Mesenchymal stem cell (in vitro differentiated cells and primary cell): ENCODE data around the gene BICDL1.

ENCODE experiments used
- DNase-seq: peaks from one replicate; pipeline ENCODE4 v3.0.0-alpha.2; 2013
- H2AFZ ChIP-seq: one replicate; pipeline ENCODE4 v1.6.1; 2013; ENCODE audit warnings: low read depth, mild to moderate bottlenecking, control low read depth, inconsistent platforms, low read length, moderate library complexity
- H2AK5ac ChIP-seq: 2 replicates; pipeline ENCODE4 v1.6.1; 2013; ENCODE audit warnings: low read length, moderate library complexity, mild to moderate bottlenecking, inconsistent platforms; ENCODE audit not compliant: severe bottlenecking
- H2BK120ac ChIP-seq: one replicate; pipeline ENCODE4 v1.6.1; 2013; ENCODE audit warnings: low read depth, mild to moderate bottlenecking, inconsistent platforms, low read length, moderate library complexity
- H2BK12ac ChIP-seq, 2 experiments: one replicate each; pipeline ENCODE4 v1.6.1; 2013; ENCODE audit warnings: inconsistent platforms in 2 of 2, low read length in 2 of 2, mild to moderate bottlenecking in 2 of 2, moderate library complexity in 2 of 2, control low read depth in 1 of 2
- H2BK15ac ChIP-seq: one replicate; pipeline ENCODE4 v1.6.1; 2013; ENCODE audit warnings: mild to moderate bottlenecking, low read depth, inconsistent platforms; ENCODE audit not compliant: poor library complexity, severe bottlenecking
- H2BK5ac ChIP-seq: 2 replicates; pipeline ENCODE4 v1.6.1; 2013; ENCODE audit warnings: low read depth, mild to moderate bottlenecking, low read length, control low read depth, inconsistent platforms; ENCODE audit not compliant: poor library complexity, severe bottlenecking
- H3K14ac ChIP-seq, 2 experiments: one replicate each; pipeline ENCODE4 v1.6.1; 2013; ENCODE audit warnings: inconsistent platforms in 2 of 2, low read length in 2 of 2, control low read depth in 1 of 2, mild to moderate bottlenecking in 1 of 2, moderate library complexity in 1 of 2
- H3K18ac ChIP-seq, 2 experiments: one replicate each; pipeline ENCODE4 v1.6.1; 2013; ENCODE audit warnings: inconsistent platforms in 2 of 2, low read length in 2 of 2, control low read depth in 1 of 2, low read depth in 1 of 2, mild to moderate bottlenecking in 1 of 2
- H3K23ac ChIP-seq, 2 experiments: one replicate each; pipeline ENCODE4 v1.6.1; 2013; ENCODE audit warnings: inconsistent platforms in 2 of 2, low read length in 2 of 2, mild to moderate bottlenecking in 2 of 2, moderate library complexity in 2 of 2, control low read depth in 1 of 2
- H3K27ac ChIP-seq: 2 replicates; pipeline ENCODE4 v1.5.1; 2013; ENCODE audit warnings: mild to moderate bottlenecking, moderate library complexity, low read length, control low read depth, inconsistent platforms; ENCODE audit not compliant: poor library complexity, severe bottlenecking
- H3K27me3 ChIP-seq, 2 experiments: 2 replicates each; pipeline versions ENCODE4 v1.6.1 to v1.7.0; 2013; ENCODE audit warnings: low read length in 2 of 2, mild to moderate bottlenecking in 2 of 2, moderate library complexity in 2 of 2, control low read depth in 1 of 2, inconsistent platforms in 1 of 2; ENCODE audit not compliant: control insufficient read depth in 1 of 2, insufficient read depth in 1 of 2
- H3K36me3 ChIP-seq, 2 experiments: 2 replicates each; pipeline versions ENCODE4 v1.6.1 to v1.7.0; 2013; ENCODE audit warnings: low read length in 2 of 2, control low read depth in 1 of 2, inconsistent platforms in 1 of 2, low read depth in 1 of 2, mild to moderate bottlenecking in 1 of 2; ENCODE audit not compliant: insufficient read depth in 2 of 2, control insufficient read depth in 1 of 2
- H3K4ac ChIP-seq, 2 experiments: one replicate each; pipeline ENCODE4 v1.6.1; 2013; ENCODE audit warnings: inconsistent platforms in 2 of 2, low read length in 2 of 2, mild to moderate bottlenecking in 2 of 2, moderate library complexity in 2 of 2, control low read depth in 1 of 2, low read depth in 1 of 2
- H3K4me1 ChIP-seq: 2 replicates; pipeline ENCODE4 v1.6.1; 2013; ENCODE audit warnings: low read depth, low read length, control low read depth; ENCODE audit not compliant: control insufficient read depth, insufficient read depth
- H3K4me2 ChIP-seq: 2 replicates; pipeline ENCODE4 v1.6.1; 2013; ENCODE audit warnings: low read length, mild to moderate bottlenecking, inconsistent platforms; ENCODE audit not compliant: poor library complexity, severe bottlenecking
- H3K4me3 ChIP-seq, 2 experiments: 2 replicates each; pipeline versions ENCODE4 v1.5.1 to v1.7.0; 2013; ENCODE audit warnings: low read length in 2 of 2, mild to moderate bottlenecking in 2 of 2, control low read depth in 1 of 2, low read depth in 1 of 2; ENCODE audit not compliant: insufficient read depth in 1 of 2
- H3K79me1 ChIP-seq: replicated peaks from 2 replicates; pipeline ENCODE4 v1.6.1; 2013; ENCODE audit warnings: mild to moderate bottlenecking, control low read depth, low read length, inconsistent platforms; ENCODE audit not compliant: poor library complexity, severe bottlenecking
- H3K9ac ChIP-seq: 2 replicates; pipeline ENCODE4 v1.7.0; 2013; ENCODE audit warnings: mild to moderate bottlenecking, low read length, moderate library complexity
- H3K9me3 ChIP-seq: 2 replicates; pipeline ENCODE4 v1.7.0; 2013; ENCODE audit warnings: mild to moderate bottlenecking, low read length; ENCODE audit not compliant: control insufficient read depth
- H4K8ac ChIP-seq: one replicate; pipeline ENCODE4 v1.6.1; 2013; ENCODE audit warnings: inconsistent platforms, mild to moderate bottlenecking, low read length, moderate library complexity
- H4K91ac ChIP-seq: one replicate; pipeline ENCODE4 v1.6.1; 2013; ENCODE audit warnings: mild to moderate bottlenecking, low read length, inconsistent platforms
- WGBS: methylation state at CpG from one replicate; pipeline ENCODE4 v1.1.7; 2013; ENCODE audit warnings: mixed read lengths; 5-methylcytosine and 5-hydroxymethylcytosine counted together

The BICDL1 gene

DNA sequence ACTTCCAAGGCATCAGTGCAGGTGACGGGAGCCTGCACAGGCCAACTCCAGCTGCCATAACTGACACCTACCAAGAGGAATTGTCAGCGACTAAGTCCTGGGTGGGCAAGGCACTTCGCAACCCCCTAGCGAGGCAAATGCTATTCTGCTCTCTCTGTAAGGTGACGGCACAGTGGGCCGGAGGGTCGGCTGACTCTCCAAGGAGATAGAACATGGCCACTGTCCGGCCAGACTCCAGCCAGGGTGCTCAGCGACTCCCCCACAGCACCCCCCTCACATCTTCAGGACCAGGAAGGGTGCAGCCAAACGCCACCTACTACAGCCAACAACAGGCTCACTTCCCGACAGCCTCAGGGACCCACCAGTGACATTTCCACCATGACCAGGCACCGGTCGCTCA is 114.3 kb downstream of the BICDL1 start:
- H3K4me2 ChIP-seq: no peak overlapping the region
- H3K4ac ChIP-seq: no peak overlapping the region
- H4K8ac ChIP-seq: no peak overlapping the region
- no peak overlapping the region for H2BK15ac ChIP-seq
- no peak overlapping the region for H2BK120ac ChIP-seq
- peaks cover 35% of the 10 kb centered on the region for H3K79me1 ChIP-seq
- peaks cover 61 to 80% of the 10 kb centered on the region in 2 experiments for H3K36me3 ChIP-seq
- H3K9ac ChIP-seq: no peak overlapping the region
- H3K18ac ChIP-seq: no peak overlapping the region
- no peak overlapping the region for H3K27ac ChIP-seq
- no peak overlapping the region for H2BK5ac ChIP-seq
- H3K4me1 ChIP-seq: peaks cover 17% of the 10 kb centered on the region
- H3K27me3 ChIP-seq: no peaks in the 10 kb centered on the region
- no peak overlapping the region for H2AFZ ChIP-seq
- H2BK12ac ChIP-seq: no peak overlapping the region
- H4K91ac ChIP-seq: no peak overlapping the region
- H3K9me3 ChIP-seq: no peaks in the 10 kb centered on the region
- H3K23ac ChIP-seq: no peak overlapping the region
- no peak overlapping the region for H3K4me3 ChIP-seq
- H3K14ac ChIP-seq: no peak overlapping the region
- WGBS: 94% methylated on average over 12 of the region's 13 CpGs
- H2AK5ac ChIP-seq: no peak overlapping the region
- no peak for DNase-seq

- H2BK120ac ChIP-seq: no peak overlapping the region
- H3K18ac ChIP-seq: no peak overlapping the region
- H3K4me1 ChIP-seq: peaks cover 22% of the 10 kb centered on the region
- no peak overlapping the region for H3K14ac ChIP-seq
- no peak overlapping the region for H3K4me2 ChIP-seq
- H3K9me3 ChIP-seq: no peaks in the 10 kb centered on the region
- no peak overlapping the region for H3K4me3 ChIP-seq
- no peak overlapping the region for H4K8ac ChIP-seq
- no peak overlapping the region for H4K91ac ChIP-seq
- no peak overlapping the region for H3K23ac ChIP-seq
- H2BK5ac ChIP-seq: no peak overlapping the region
- no peak overlapping the region for H2AFZ ChIP-seq
- no peaks in the 10 kb centered on the region for H3K27me3 ChIP-seq
- H3K9ac ChIP-seq: no peak overlapping the region
- no peak overlapping the region for H2BK12ac ChIP-seq
- WGBS: 100% methylated on average over 1 of the region's 1 CpG
- H3K79me1 ChIP-seq: peaks cover 15% of the 10 kb centered on the region
- peaks cover 40 to 55% of the 10 kb centered on the region in 2 experiments for H3K36me3 ChIP-seq
- no peak overlapping the region for H2AK5ac ChIP-seq
- H3K27ac ChIP-seq: no peak overlapping the region
- H3K4ac ChIP-seq: no peak overlapping the region
- H2BK15ac ChIP-seq: no peak overlapping the region
- DNase-seq: no peak
Measured at GRCh38 chr12:120106151-120106550, 117.1 kb downstream of the BICDL1 start.

GRCh38 chr12:120109570-120110267 is 120.7 kb downstream of the BICDL1 start:
- Histone ChIP-seq H3K4ac (no peak overlapping the region), H2BK12ac (no peak overlapping the region), H3K79me1 (peaks cover 1% of the 10 kb centered on the region), H3K4me3 (no peak overlapping the region), H4K91ac (no peak overlapping the region), H3K36me3 (peaks cover 24 to 28% of the 10 kb centered on the region in 2 experiments), H3K14ac (no peak overlapping the region), H2BK5ac (no peak overlapping the region), H3K27ac (no peak overlapping the region), H3K27me3 (no peaks in the 10 kb centered on the region), H3K4me2 (no peak overlapping the region), H2BK120ac (no peak overlapping the region), H3K23ac (no peak overlapping the region), H2AFZ (no peak overlapping the region), H3K9me3 (no peaks in the 10 kb centered on the region), H3K4me1 (peaks cover 15% of the 10 kb centered on the region), H2BK15ac (no peak overlapping the region), H4K8ac (no peak overlapping the region), H3K18ac (no peak overlapping the region), H2AK5ac (no peak overlapping the region), H3K9ac (no peak overlapping the region)
- WGBS: 93% methylated on average over 10 of the region's 10 CpGs
- DNase-seq: no peak

DNA sequence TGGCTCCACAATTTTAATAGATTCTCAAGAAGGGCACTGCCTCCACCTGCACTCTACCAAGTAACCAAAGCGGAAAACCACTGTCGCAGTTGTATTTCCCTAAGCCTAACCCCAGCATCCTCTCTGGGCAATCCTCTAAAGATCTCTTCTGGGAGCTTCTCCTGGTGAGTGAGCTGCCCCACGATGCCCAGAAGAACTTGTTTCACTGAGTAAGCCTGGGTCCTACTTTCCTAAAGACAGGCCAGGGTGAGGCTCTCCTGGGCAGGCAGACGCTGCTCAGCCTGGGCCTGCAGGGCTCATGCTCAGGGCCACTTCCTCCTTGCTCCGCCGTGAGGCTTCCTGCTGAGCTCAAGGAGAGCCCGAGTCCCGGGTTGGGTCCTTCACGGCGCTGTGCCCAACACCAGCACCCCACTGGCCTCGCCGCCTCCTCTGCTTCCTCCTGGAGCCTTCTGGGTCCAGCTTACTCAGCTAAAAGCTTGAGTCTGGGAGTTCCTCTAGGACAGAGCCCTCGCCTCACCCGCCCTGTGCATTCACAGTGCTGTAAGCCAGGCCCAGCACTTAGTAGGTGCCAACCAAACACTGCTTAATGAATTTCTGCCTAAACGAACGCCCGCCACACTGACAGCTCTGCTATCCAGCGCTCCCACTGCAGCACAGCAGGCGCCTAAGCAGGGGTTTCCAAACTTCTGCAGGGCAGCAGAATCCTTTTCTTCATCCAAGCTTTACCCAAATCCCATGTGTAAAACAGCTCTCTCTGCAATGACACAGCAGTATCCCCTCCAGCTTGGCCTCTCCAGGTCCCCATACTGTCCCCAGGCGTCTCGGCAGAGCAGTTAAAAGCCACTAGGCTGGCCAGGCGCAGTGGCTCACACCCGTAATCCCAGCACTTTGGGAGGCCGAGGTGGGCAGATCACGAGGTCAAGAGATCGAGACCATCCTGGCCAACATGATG is 121.8 kb downstream of the BICDL1 start:
- H3K4me3 ChIP-seq: no peak overlapping the region
- no peak overlapping the region for H3K23ac ChIP-seq
- H3K4me1 ChIP-seq: peaks cover 24% of the 10 kb centered on the region
- H3K4me2 ChIP-seq: peak overlapping the region; percentile 10
- no peak overlapping the region for H2BK5ac ChIP-seq
- no peak for DNase-seq
- H2BK12ac ChIP-seq: no peak overlapping the region
- peak overlapping the region; percentile 56 for H3K27ac ChIP-seq
- H3K36me3 ChIP-seq: peaks cover 18 to 21% of the 10 kb centered on the region in 2 experiments
- H2AFZ ChIP-seq: no peak overlapping the region
- H3K18ac ChIP-seq: peak overlapping the region in 1 of 2 experiments; percentile 41
- H4K91ac ChIP-seq: no peak overlapping the region
- WGBS: 76% methylated on average over 26 of the region's 26 CpGs
- H3K9ac ChIP-seq: no peak overlapping the region
- no peaks in the 10 kb centered on the region for H3K27me3 ChIP-seq
- H4K8ac ChIP-seq: no peak overlapping the region
- H3K79me1 ChIP-seq: no peaks in the 10 kb centered on the region
- no peak overlapping the region for H2BK120ac ChIP-seq
- no peaks in the 10 kb centered on the region for H3K9me3 ChIP-seq
- no peak overlapping the region for H3K14ac ChIP-seq
- no peak overlapping the region for H2AK5ac ChIP-seq
- H2BK15ac ChIP-seq: no peak overlapping the region
- peak overlapping the region; percentile 31 to 57 for H3K4ac ChIP-seq
